Neural progenitor cell (in vitro differentiated cells): ENCODE measurements around the gene NDST1. TPM values are rescaled to one million over a fixed set of nuclear protein-coding genes. Genes with fewer than 3 reads are reported as not detected.

Experiments used
- DNase-seq: peaks from one replicate; pipeline ENCODE4 v3.0.0-alpha.2; 2016; ENCODE audit warnings: low spot score
- H2AFZ ChIP-seq: fragments of 200-600 bp; sonication (generic); replicated peaks from 2 replicates; pipeline ENCODE4 v1.6.1; 2016; ENCODE audit warnings: antibody characterized with exemption
- H3F3A ChIP-seq: fragments of 200-600 bp; sonication (generic); 2 replicates; pipeline ENCODE4 v1.6.1; 2016; ENCODE audit warnings: antibody characterized with exemption, low read depth
- H3K27ac ChIP-seq: fragments of 200-600 bp; sonication (generic); 2 replicates; pipeline ENCODE4 v1.5.1; 2016; ENCODE audit warnings: mild to moderate bottlenecking
- H3K27me3 ChIP-seq: fragments of 200-600 bp; sonication (generic); 2 replicates; pipeline ENCODE4 v1.6.1; 2016; ENCODE audit warnings: mild to moderate bottlenecking, moderate library complexity
- H3K36me3 ChIP-seq: fragments of 200-600 bp; sonication (generic); 2 replicates; pipeline ENCODE4 v1.5.1; 2016
- H3K4me1 ChIP-seq: fragments of 200-600 bp; sonication (generic); 2 replicates; pipeline ENCODE4 v1.6.1; 2016; ENCODE audit warnings: mixed run types
- H3K4me2 ChIP-seq: fragments of 200-600 bp; sonication (generic); 2 replicates; pipeline ENCODE4 v1.6.1; 2016
- H3K4me3 ChIP-seq: fragments of 200-600 bp; sonication (generic); 2 replicates; pipeline ENCODE4 v1.5.1; 2016
- H3K79me2 ChIP-seq: fragments of 200-600 bp; sonication (generic); 2 replicates; pipeline ENCODE4 v1.6.1; 2016; ENCODE audit warnings: low read depth
- H3K9ac ChIP-seq: fragments of 200-600 bp; sonication (generic); 2 replicates; pipeline ENCODE4 v1.6.1; 2016
- H3K9me3 ChIP-seq: fragments of 200-600 bp; sonication (generic); 2 replicates; pipeline ENCODE4 v1.5.1; 2016; ENCODE audit warnings: low read depth
- H4K20me1 ChIP-seq: fragments of 200-600 bp; sonication (generic); 2 replicates; pipeline ENCODE4 v1.6.1; 2016; ENCODE audit warnings: low read depth
- H3K27ac Mint-ChIP-seq: 3 replicates; pipeline ENCODE4 v1.8.0; 2021; ENCODE audit warnings: mixed read lengths
- H3K27me3 Mint-ChIP-seq: 2 replicates; pipeline ENCODE4 v1.8.0; 2022; ENCODE audit warnings: low read depth, mild to moderate bottlenecking, inconsistent platforms, moderate library complexity, mixed read lengths; ENCODE audit not compliant: insufficient read depth
- H3K36me3 Mint-ChIP-seq: 3 replicates; pipeline ENCODE4 v1.8.0; 2021; ENCODE audit warnings: mixed read lengths
- H3K4me1 Mint-ChIP-seq: 3 replicates; pipeline ENCODE4 v1.8.0; 2021; ENCODE audit warnings: mixed read lengths
- H3K4me3 Mint-ChIP-seq: 3 replicates; pipeline ENCODE4 v1.8.0; 2021; ENCODE audit warnings: mild to moderate bottlenecking, moderate library complexity, mixed read lengths
- H3K9me3 Mint-ChIP-seq: 3 replicates; pipeline ENCODE4 v1.8.0; 2020; ENCODE audit warnings: mixed read lengths
- EZH2 ChIP-seq: fragments of 200-600 bp; sonication (generic); IDR thresholded peaks from 2 replicates; pipeline ENCODE4 v1.6.1; 2017; ENCODE audit warnings: antibody characterized with exemption, mild to moderate bottlenecking, moderate library complexity
- EZH2phosphoT487 ChIP-seq: fragments of 200-600 bp; sonication (generic); IDR thresholded peaks from 2 replicates; pipeline ENCODE4 v1.6.1; 2017; ENCODE audit warnings: antibody characterized with exemption
- total RNA-seq: library from RNA; depleted of rRNA; stranded (reverse); fragments of >200 nt; gene quantifications from 2 replicates; pipeline ENCODE4 v1.2.3, GENCODE V29; 2015; ENCODE audit warnings: low replicate concordance
- TF ChIP-seq, protein P1 (sequence below): fragments of 200-600 bp; sonication (generic); IDR thresholded peaks from 2 replicates; pipeline ENCODE4 v1.5.1; 2017; ENCODE audit warnings: antibody characterized with exemption, mild to moderate bottlenecking

NDST1 gene
- total RNA-seq, 1 donor from 2014 or later, result 22.9 TPM

DNA sequence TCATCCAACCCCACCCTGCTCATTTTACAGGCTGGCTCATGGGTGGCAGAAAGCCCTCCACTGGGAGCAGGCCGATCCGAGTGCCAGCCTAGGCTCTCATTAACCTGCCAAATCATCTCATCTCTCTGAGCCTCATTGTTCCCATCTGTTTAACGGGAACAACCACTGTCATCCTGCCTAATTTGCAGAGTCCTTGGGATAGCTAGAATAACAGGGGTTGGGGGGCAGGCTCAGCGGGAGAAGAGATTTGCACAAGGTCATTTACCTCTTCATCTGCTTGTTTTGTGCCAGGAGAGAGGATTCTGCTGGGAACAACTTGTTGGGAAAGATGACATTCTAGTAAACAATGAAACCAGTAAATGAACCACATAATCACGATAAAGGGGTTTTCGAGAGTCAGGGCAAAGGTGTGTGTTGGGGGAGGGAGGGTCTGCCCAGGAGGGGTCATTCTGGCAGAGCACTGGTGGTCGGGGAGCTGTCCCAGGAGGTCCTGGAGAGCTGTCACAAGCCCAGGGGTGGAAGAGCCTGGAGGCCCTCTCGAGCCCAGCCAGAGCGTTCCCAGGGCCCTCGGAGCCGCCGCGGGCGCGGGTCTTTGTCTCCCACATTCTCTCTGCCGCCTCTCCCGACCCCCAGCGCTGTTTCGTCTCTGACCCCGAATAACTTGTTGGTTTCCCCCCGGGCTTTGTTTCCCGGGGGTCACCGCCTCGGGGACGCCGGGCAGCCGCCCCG, 22.8 kb upstream of the NDST1 start:
- no peak for TF ChIP-seq EZH2
- no peak for TF ChIP-seq EZH2phosphoT487
- TF ChIP-seq, protein P1, sequence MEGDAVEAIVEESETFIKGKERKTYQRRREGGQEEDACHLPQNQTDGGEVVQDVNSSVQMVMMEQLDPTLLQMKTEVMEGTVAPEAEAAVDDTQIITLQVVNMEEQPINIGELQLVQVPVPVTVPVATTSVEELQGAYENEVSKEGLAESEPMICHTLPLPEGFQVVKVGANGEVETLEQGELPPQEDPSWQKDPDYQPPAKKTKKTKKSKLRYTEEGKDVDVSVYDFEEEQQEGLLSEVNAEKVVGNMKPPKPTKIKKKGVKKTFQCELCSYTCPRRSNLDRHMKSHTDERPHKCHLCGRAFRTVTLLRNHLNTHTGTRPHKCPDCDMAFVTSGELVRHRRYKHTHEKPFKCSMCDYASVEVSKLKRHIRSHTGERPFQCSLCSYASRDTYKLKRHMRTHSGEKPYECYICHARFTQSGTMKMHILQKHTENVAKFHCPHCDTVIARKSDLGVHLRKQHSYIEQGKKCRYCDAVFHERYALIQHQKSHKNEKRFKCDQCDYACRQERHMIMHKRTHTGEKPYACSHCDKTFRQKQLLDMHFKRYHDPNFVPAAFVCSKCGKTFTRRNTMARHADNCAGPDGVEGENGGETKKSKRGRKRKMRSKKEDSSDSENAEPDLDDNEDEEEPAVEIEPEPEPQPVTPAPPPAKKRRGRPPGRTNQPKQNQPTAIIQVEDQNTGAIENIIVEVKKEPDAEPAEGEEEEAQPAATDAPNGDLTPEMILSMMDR, result no peak
- DNase-seq, result peak; percentile 81
- Histone ChIP-seq H3K79me2 (peaks cover 39% of the 10 kb centered on the region), H3K9ac (peak overlapping the region; percentile 82), H3K4me1 (peaks cover 30% of the 10 kb centered on the region), H4K20me1 (peaks cover 32% of the 10 kb centered on the region), H3K27ac (peak overlapping the region; percentile 90), H3K27me3 (no peaks in the 10 kb centered on the region), H3F3A (peaks cover 40% of the 10 kb centered on the region), H3K4me3 (peak overlapping the region; percentile 99), H2AFZ (peak overlapping the region; percentile 62), H3K9me3 (no peaks in the 10 kb centered on the region), H3K4me2 (peak overlapping the region; percentile 92), H3K36me3 (no peaks in the 10 kb centered on the region)
- H3K27me3 Mint-ChIP-seq, result peaks cover 5% of the 10 kb centered on the region
- peaks cover 47% of the 10 kb centered on the region for H3K4me1 Mint-ChIP-seq
- H3K4me3 Mint-ChIP-seq, result peak overlapping the region; percentile 88
- peak overlapping the region; percentile 96 for H3K27ac Mint-ChIP-seq
- H3K36me3 Mint-ChIP-seq, result no peaks in the 10 kb centered on the region
- no peaks in the 10 kb centered on the region for H3K9me3 Mint-ChIP-seq

DNA sequence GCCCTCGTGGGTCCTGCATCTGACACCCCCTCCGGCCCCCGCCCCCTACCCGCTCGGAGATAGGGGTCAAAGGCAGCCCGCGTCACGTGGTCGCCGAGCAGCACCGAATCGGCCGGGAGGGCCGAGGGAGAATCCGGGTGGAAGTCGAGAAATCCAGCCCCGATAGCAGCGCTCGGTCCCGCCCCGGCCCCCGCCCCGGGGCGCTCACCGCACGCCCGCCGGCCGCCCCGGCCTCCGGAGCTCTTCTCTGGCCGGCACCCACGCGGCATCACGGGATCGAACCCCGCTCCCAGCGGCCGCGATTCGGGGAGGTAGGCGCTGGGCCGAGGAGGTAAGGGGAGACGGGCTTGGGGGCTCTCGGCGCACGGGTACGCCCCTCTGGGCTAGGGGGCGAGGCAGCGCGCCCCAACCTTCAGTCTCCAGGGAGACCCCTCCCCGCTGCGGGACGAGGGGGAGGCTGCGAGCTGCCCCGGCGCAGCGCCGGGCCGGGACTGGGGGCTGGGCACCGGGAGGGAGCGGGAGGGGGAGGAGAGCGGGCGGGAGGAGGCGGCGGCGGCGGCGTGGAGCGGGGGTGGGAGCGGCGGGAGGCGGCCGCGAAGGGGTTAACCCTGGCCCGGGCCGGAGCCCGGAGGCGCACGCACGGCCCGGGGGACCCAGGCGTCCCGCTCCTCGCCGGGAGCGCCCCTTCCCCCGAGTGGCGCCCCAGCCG, 22.1 kb upstream of the NDST1 start:
- H3K9me3 ChIP-seq, result no peaks in the 10 kb centered on the region
- peak overlapping the region; percentile 88 for H3K4me3 Mint-ChIP-seq
- no peaks in the 10 kb centered on the region for H3K9me3 Mint-ChIP-seq
- peak overlapping the region; percentile 82 for H3K9ac ChIP-seq
- H3K79me2 ChIP-seq, result peaks cover 46% of the 10 kb centered on the region
- DNase-seq, result peak; percentile 81
- H2AFZ ChIP-seq, result peak overlapping the region; percentile 62
- no peaks in the 10 kb centered on the region for H3K36me3 Mint-ChIP-seq
- H3F3A ChIP-seq, result peaks cover 42% of the 10 kb centered on the region
- H3K4me3 ChIP-seq, result peak overlapping the region; percentile 99
- no peak overlapping the region for H3K27ac Mint-ChIP-seq
- peak overlapping the region; percentile 90 for H3K27ac ChIP-seq
- no peak for TF ChIP-seq EZH2
- no peak for TF ChIP-seq EZH2phosphoT487
- TF ChIP-seq, protein P1, result no peak
- peak overlapping the region; percentile 92 for H3K4me2 ChIP-seq
- H3K4me1 Mint-ChIP-seq, result peaks cover 54% of the 10 kb centered on the region
- H4K20me1 ChIP-seq, result peaks cover 37% of the 10 kb centered on the region
- H3K27me3 ChIP-seq, result no peaks in the 10 kb centered on the region
- H3K36me3 ChIP-seq, result no peaks in the 10 kb centered on the region
- peaks cover 37% of the 10 kb centered on the region for H3K4me1 ChIP-seq
- H3K27me3 Mint-ChIP-seq, result peaks cover 5% of the 10 kb centered on the region

DNA sequence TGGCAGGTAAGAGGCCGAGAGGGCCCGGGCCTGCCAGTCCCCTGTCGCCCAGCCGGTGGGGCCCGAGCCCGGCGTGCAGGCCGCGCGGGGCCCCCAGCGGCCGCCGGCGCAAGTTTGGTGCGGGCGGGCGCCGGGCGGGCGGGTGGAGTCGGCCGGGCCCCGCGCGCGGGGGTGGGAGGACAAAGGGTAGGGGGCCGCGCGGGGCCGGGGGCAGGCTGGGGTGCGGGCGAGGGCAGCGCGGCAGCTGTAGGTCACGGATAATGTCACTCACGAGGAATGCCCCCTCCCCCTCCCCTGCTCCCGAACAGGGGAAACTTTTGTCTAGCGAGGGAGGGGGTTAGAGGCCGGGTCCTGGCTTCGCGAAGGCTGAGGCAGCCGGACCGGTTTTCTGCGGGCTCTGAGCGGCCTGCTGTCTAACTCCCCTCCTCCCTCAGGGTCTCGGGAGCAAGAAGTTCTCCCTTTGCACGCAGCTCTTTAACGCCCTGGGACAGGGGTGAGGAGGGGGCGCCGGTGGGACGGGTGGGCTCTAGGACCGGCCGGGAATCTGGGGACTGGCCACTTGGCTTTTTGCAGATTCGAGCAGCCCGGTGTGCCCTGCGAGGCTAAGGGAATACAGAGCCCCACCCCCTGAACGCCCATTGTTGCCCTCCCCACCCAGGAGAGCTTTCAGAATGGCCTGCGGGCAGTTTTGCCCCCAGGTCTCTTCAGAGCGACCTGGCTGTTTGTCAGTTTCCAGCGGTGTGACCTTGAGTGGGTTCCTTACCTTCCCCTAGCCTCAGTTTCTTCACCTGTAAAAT, 21.3 kb upstream of the NDST1 start:
- peaks cover 45% of the 10 kb centered on the region for H4K20me1 ChIP-seq
- TF ChIP-seq EZH2phosphoT487 (no peak), EZH2 (no peak)
- TF ChIP-seq, protein P1, result no peak
- no peaks in the 10 kb centered on the region for H3K9me3 ChIP-seq
- no peaks in the 10 kb centered on the region for H3K36me3 ChIP-seq
- DNase-seq, result peak; percentile 90
- no peaks in the 10 kb centered on the region for H3K27me3 ChIP-seq
- H3K27ac ChIP-seq, result peak overlapping the region; percentile 90
- H3K4me2 ChIP-seq, result peak overlapping the region; percentile 92
- H3K27ac Mint-ChIP-seq, result peak overlapping the region; percentile 72
- H3K79me2 ChIP-seq, result peaks cover 54% of the 10 kb centered on the region
- no peaks in the 10 kb centered on the region for H3K9me3 Mint-ChIP-seq
- H3K4me1 Mint-ChIP-seq, result peaks cover 60% of the 10 kb centered on the region
- peak overlapping the region; percentile 84 for H3K4me3 Mint-ChIP-seq
- H3K4me1 ChIP-seq, result peaks cover 45% of the 10 kb centered on the region
- H3F3A ChIP-seq, result peaks cover 42% of the 10 kb centered on the region
- H3K36me3 Mint-ChIP-seq, result no peaks in the 10 kb centered on the region
- H3K4me3 ChIP-seq, result peak overlapping the region; percentile 99
- H3K27me3 Mint-ChIP-seq, result peaks cover 6% of the 10 kb centered on the region
- no peak overlapping the region for H2AFZ ChIP-seq
- H3K9ac ChIP-seq, result peak overlapping the region; percentile 82
